Measurements from ENCODE around the gene SPTBN1.

The SPTBN1 gene

GRCh38 chr2:54471221-54471711 lies 15.1 kb downstream of the SPTBN1 start:
- no peak for TF ChIP-seq CTCF (conservative IDR thresholded peaks at IDR 0.05; ENCODE audit: control insufficient read depth, insufficient read depth, low read depth, low read length)
- DNase-seq (ENCODE audit: low read depth): peak; percentile 64

GRCh38 chr2:54473851-54474250 lies 17.7 kb downstream of the SPTBN1 start:
- no peak overlapping the region for H3K4me3 ChIP-seq (ENCODE audit: control insufficient read depth, low read depth, low read length)
- TF ChIP-seq CTCF (conservative IDR thresholded peaks at IDR 0.05; ENCODE audit: control insufficient read depth, insufficient read depth, low read depth, low read length): no peak
- no peak for DNase-seq (ENCODE audit: low read depth)

More at GRCh38 chr2:54471221-54471711, 15.1 kb downstream of the SPTBN1 start:
- H3K4me3 ChIP-seq (ENCODE audit: control insufficient read depth, low read depth, low read length): no peak overlapping the region

- no peak for DNase-seq (ENCODE audit: low read depth)
- TF ChIP-seq CTCF (conservative IDR thresholded peaks at IDR 0.05; ENCODE audit: control insufficient read depth, insufficient read depth, low read depth, low read length): no peak
- H3K4me3 ChIP-seq (ENCODE audit: control insufficient read depth, low read depth, low read length): no peak overlapping the region
These were observed 19.2 kb downstream of the SPTBN1 start for GRCh38 chr2:54475285-54475684.

GRCh38 chr2:54475919-54476318 lies 19.8 kb downstream of the SPTBN1 start:
- TF ChIP-seq CTCF (conservative IDR thresholded peaks at IDR 0.05; ENCODE audit: control insufficient read depth, insufficient read depth, low read depth, low read length): no peak

GRCh38 chr2:54476852-54477251 lies 20.7 kb downstream of the SPTBN1 start:
- H3K4me3 ChIP-seq (ENCODE audit: control insufficient read depth, low read depth, low read length): no peak overlapping the region
- TF ChIP-seq CTCF (conservative IDR thresholded peaks at IDR 0.05; ENCODE audit: control insufficient read depth, insufficient read depth, low read depth, low read length): no peak
- DNase-seq (ENCODE audit: low read depth): no peak

More at GRCh38 chr2:54475919-54476318, 19.8 kb downstream of the SPTBN1 start:
- H3K4me3 ChIP-seq (ENCODE audit: control insufficient read depth, low read depth, low read length): no peak overlapping the region
- DNase-seq (ENCODE audit: low read depth): no peak

GRCh38 chr2:54477896-54478295 lies 21.8 kb downstream of the SPTBN1 start:
- DNase-seq (ENCODE audit: low read depth): no peak
- H3K4me3 ChIP-seq (ENCODE audit: control insufficient read depth, low read depth, low read length): no peak overlapping the region
- TF ChIP-seq CTCF (conservative IDR thresholded peaks at IDR 0.05; ENCODE audit: control insufficient read depth, insufficient read depth, low read depth, low read length): no peak

GRCh38 chr2:54478899-54479298 lies 22.8 kb downstream of the SPTBN1 start:
- TF ChIP-seq CTCF (conservative IDR thresholded peaks at IDR 0.05; ENCODE audit: control insufficient read depth, insufficient read depth, low read depth, low read length): no peak
- DNase-seq (ENCODE audit: low read depth): no peak
- no peak overlapping the region for H3K4me3 ChIP-seq (ENCODE audit: control insufficient read depth, low read depth, low read length)
